ENCODE measurements around the gene TRPM3. TPM values are rescaled to one million over a fixed set of nuclear protein-coding genes. Genes with fewer than 3 reads are reported as not detected.

Gene TRPM3
- total RNA-seq, 2 donors from 2014 or later: not detected

- peaks cover 4% of the 10 kb centered on the region for H3K27me3 Mint-ChIP-seq
- H3K4me3 Mint-ChIP-seq: no peak overlapping the region
- no peak overlapping the region for H3K27ac Mint-ChIP-seq
- no peaks in the 10 kb centered on the region for H3K4me1 Mint-ChIP-seq
- no peaks in the 10 kb centered on the region for H3K36me3 Mint-ChIP-seq (ENCODE audit: low read depth)
- no peaks in the 10 kb centered on the region for H3K9me3 Mint-ChIP-seq
- ATAC-seq (replicated peaks): no peak
Observed at GRCh38 chr9:70935856-70936255, 185.6 kb downstream of the TRPM3 start.

GRCh38 chr9:70934642-70935041, 186.8 kb downstream of the TRPM3 start:
- Mint-ChIP-seq H3K4me3 (no peak overlapping the region), H3K27ac (no peak overlapping the region), H3K27me3 (peaks cover 4% of the 10 kb centered on the region), H3K9me3 (no peaks in the 10 kb centered on the region), H3K4me1 (no peaks in the 10 kb centered on the region), H3K36me3 (ENCODE audit: low read depth) (no peaks in the 10 kb centered on the region)
- ATAC-seq (replicated peaks): no peak

- H3K27me3 Mint-ChIP-seq: peaks cover 2% of the 10 kb centered on the region
- no peaks in the 10 kb centered on the region for H3K4me1 Mint-ChIP-seq
- ATAC-seq (replicated peaks): no peak
- no peak overlapping the region for H3K4me3 Mint-ChIP-seq
- no peaks in the 10 kb centered on the region for H3K36me3 Mint-ChIP-seq (ENCODE audit: low read depth)
- H3K9me3 Mint-ChIP-seq: no peaks in the 10 kb centered on the region
- H3K27ac Mint-ChIP-seq: no peak overlapping the region
Observed at GRCh38 chr9:70933321-70933720, 188.1 kb downstream of the TRPM3 start.

GRCh38 chr9:70932097-70932496, 189.3 kb downstream of the TRPM3 start:
- H3K27ac Mint-ChIP-seq: no peak overlapping the region
- no peaks in the 10 kb centered on the region for H3K27me3 Mint-ChIP-seq
- H3K4me1 Mint-ChIP-seq: no peaks in the 10 kb centered on the region
- ATAC-seq (replicated peaks): no peak
- no peaks in the 10 kb centered on the region for H3K9me3 Mint-ChIP-seq
- no peaks in the 10 kb centered on the region for H3K36me3 Mint-ChIP-seq (ENCODE audit: low read depth)
- H3K4me3 Mint-ChIP-seq: no peak overlapping the region

- Mint-ChIP-seq H3K36me3 (ENCODE audit: low read depth) (no peaks in the 10 kb centered on the region), H3K27ac (no peak overlapping the region), H3K27me3 (no peaks in the 10 kb centered on the region), H3K4me3 (no peak overlapping the region), H3K9me3 (no peaks in the 10 kb centered on the region), H3K4me1 (no peaks in the 10 kb centered on the region)
- ATAC-seq (replicated peaks): no peak
Observed at GRCh38 chr9:70927530-70927929, 193.9 kb downstream of the TRPM3 start.

GRCh38 chr9:70924895-70925547, 196.4 kb downstream of the TRPM3 start:
- H3K4me1 Mint-ChIP-seq: no peaks in the 10 kb centered on the region
- H3K36me3 Mint-ChIP-seq (ENCODE audit: low read depth): no peaks in the 10 kb centered on the region
- H3K9me3 Mint-ChIP-seq: no peaks in the 10 kb centered on the region
- H3K4me3 Mint-ChIP-seq: no peak overlapping the region
- H3K27ac Mint-ChIP-seq: no peak overlapping the region
- H3K27me3 Mint-ChIP-seq: no peaks in the 10 kb centered on the region
- ATAC-seq (replicated peaks): peak; percentile 39

GRCh38 chr9:70924380-70924779, 197.0 kb downstream of the TRPM3 start:
- H3K27me3 Mint-ChIP-seq: no peaks in the 10 kb centered on the region
- no peak overlapping the region for H3K4me3 Mint-ChIP-seq
- H3K9me3 Mint-ChIP-seq: no peaks in the 10 kb centered on the region
- no peak for ATAC-seq (replicated peaks)
- H3K36me3 Mint-ChIP-seq (ENCODE audit: low read depth): no peaks in the 10 kb centered on the region
- no peaks in the 10 kb centered on the region for H3K4me1 Mint-ChIP-seq
- no peak overlapping the region for H3K27ac Mint-ChIP-seq

GRCh38 chr9:70923961-70924360, 197.5 kb downstream of the TRPM3 start:
- Mint-ChIP-seq H3K27me3 (no peaks in the 10 kb centered on the region), H3K27ac (no peak overlapping the region), H3K36me3 (ENCODE audit: low read depth) (no peaks in the 10 kb centered on the region), H3K4me3 (no peak overlapping the region), H3K4me1 (no peaks in the 10 kb centered on the region), H3K9me3 (no peaks in the 10 kb centered on the region)
- ATAC-seq (replicated peaks): no peak

GRCh38 chr9:70921136-70921535, 200.3 kb downstream of the TRPM3 start:
- no peak for ATAC-seq (replicated peaks)
- Mint-ChIP-seq H3K27ac (no peak overlapping the region), H3K4me3 (no peak overlapping the region), H3K36me3 (ENCODE audit: low read depth) (no peaks in the 10 kb centered on the region), H3K9me3 (no peaks in the 10 kb centered on the region), H3K4me1 (no peaks in the 10 kb centered on the region), H3K27me3 (no peaks in the 10 kb centered on the region)

- Mint-ChIP-seq H3K4me1 (no peaks in the 10 kb centered on the region), H3K27me3 (no peaks in the 10 kb centered on the region), H3K27ac (no peak overlapping the region), H3K36me3 (ENCODE audit: low read depth) (no peaks in the 10 kb centered on the region), H3K4me3 (no peak overlapping the region), H3K9me3 (no peaks in the 10 kb centered on the region)
- no peak for ATAC-seq (replicated peaks)
Observed at GRCh38 chr9:70917277-70917676, 204.1 kb downstream of the TRPM3 start.

- Mint-ChIP-seq H3K27me3 (no peaks in the 10 kb centered on the region), H3K27ac (no peak overlapping the region), H3K4me3 (no peak overlapping the region), H3K4me1 (no peaks in the 10 kb centered on the region), H3K9me3 (no peaks in the 10 kb centered on the region), H3K36me3 (ENCODE audit: low read depth) (no peaks in the 10 kb centered on the region)
- no peak for ATAC-seq (replicated peaks)
Observed at GRCh38 chr9:70911791-70912190, 209.6 kb downstream of the TRPM3 start.

GRCh38 chr9:70910598-70910997, 210.8 kb downstream of the TRPM3 start:
- no peaks in the 10 kb centered on the region for H3K36me3 Mint-ChIP-seq (ENCODE audit: low read depth)
- no peaks in the 10 kb centered on the region for H3K4me1 Mint-ChIP-seq
- no peak overlapping the region for H3K27ac Mint-ChIP-seq
- no peak overlapping the region for H3K4me3 Mint-ChIP-seq
- H3K27me3 Mint-ChIP-seq: no peaks in the 10 kb centered on the region
- ATAC-seq (replicated peaks): no peak
- H3K9me3 Mint-ChIP-seq: no peaks in the 10 kb centered on the region

GRCh38 chr9:70902692-70903131, 218.7 kb downstream of the TRPM3 start:
- Mint-ChIP-seq H3K27me3 (no peaks in the 10 kb centered on the region), H3K9me3 (no peaks in the 10 kb centered on the region)
- ATAC-seq (replicated peaks): peak; percentile 58

GRCh38 chr9:70902171-70902570, 219.2 kb downstream of the TRPM3 start:
- no peaks in the 10 kb centered on the region for H3K9me3 Mint-ChIP-seq
- no peak for ATAC-seq (replicated peaks)

More at GRCh38 chr9:70902692-70903131, 218.7 kb downstream of the TRPM3 start:
- Mint-ChIP-seq H3K36me3 (ENCODE audit: low read depth) (no peaks in the 10 kb centered on the region), H3K4me3 (no peak overlapping the region), H3K27ac (no peak overlapping the region), H3K4me1 (no peaks in the 10 kb centered on the region)

GRCh38 chr9:70901746-70902145, 219.7 kb downstream of the TRPM3 start:
- no peak for ATAC-seq (replicated peaks)
- H3K4me3 Mint-ChIP-seq: no peak overlapping the region
- H3K27ac Mint-ChIP-seq: no peak overlapping the region
- no peaks in the 10 kb centered on the region for H3K36me3 Mint-ChIP-seq (ENCODE audit: low read depth)
- no peaks in the 10 kb centered on the region for H3K4me1 Mint-ChIP-seq
- no peaks in the 10 kb centered on the region for H3K27me3 Mint-ChIP-seq
- H3K9me3 Mint-ChIP-seq: no peaks in the 10 kb centered on the region

More at GRCh38 chr9:70902171-70902570, 219.2 kb downstream of the TRPM3 start:
- H3K27me3 Mint-ChIP-seq: no peaks in the 10 kb centered on the region
- no peak overlapping the region for H3K27ac Mint-ChIP-seq
- no peaks in the 10 kb centered on the region for H3K36me3 Mint-ChIP-seq (ENCODE audit: low read depth)
- no peaks in the 10 kb centered on the region for H3K4me1 Mint-ChIP-seq
- H3K4me3 Mint-ChIP-seq: no peak overlapping the region

GRCh38 chr9:70901013-70901412, 220.4 kb downstream of the TRPM3 start:
- no peak overlapping the region for H3K4me3 Mint-ChIP-seq
- no peak for ATAC-seq (replicated peaks)
- H3K27ac Mint-ChIP-seq: no peak overlapping the region
- H3K9me3 Mint-ChIP-seq: no peaks in the 10 kb centered on the region
- no peaks in the 10 kb centered on the region for H3K4me1 Mint-ChIP-seq
- no peaks in the 10 kb centered on the region for H3K27me3 Mint-ChIP-seq
- no peaks in the 10 kb centered on the region for H3K36me3 Mint-ChIP-seq (ENCODE audit: low read depth)

Measured in activated T-helper 17 cell treated with anti-CD3 and anti-CD28 coated beads, Interleukin-2, amount 50 U/mL, for 72 hours (primary cell).